NCI-H2081 treated with DMSO at 0.1 percent for 48 hours (cell line): ENCODE measurements around the gene ITGAD.

ENCODE experiments used
- DNase-seq: peaks from one replicate; lab custom pipeline; 2025; lab: John Stamatoyannopoulos, UW

The ITGAD gene

DNA sequence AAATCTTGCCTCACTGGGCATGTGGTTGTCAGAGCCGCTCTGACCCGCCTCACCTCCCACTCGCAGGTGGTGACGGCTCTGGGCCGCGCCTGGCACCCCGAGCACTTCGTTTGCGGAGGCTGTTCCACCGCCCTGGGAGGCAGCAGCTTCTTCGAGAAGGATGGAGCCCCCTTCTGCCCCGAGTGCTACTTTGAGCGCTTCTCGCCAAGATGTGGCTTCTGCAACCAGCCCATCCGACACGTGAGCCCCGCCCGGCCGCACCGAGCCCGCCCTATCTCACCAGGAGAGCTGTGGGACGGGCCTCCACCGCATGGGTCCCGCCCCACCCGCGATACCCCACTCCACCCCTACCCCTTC, 82.8 kb downstream of the ITGAD start:
- no peak for DNase-seq
